Astrocyte of the spinal cord (primary cell): ENCODE results near the gene AOAH.

Experiments
- DNase-seq: peaks from one replicate; pipeline ENCODE4 v3.0.0; 2011; ENCODE audit warnings: low read depth, low spot score
- H3K4me3 ChIP-seq: 2 replicates; pipeline ENCODE4 v1.5.1; 2011; ENCODE audit warnings: low read depth, mild to moderate bottlenecking, low read length, moderate library complexity
- CTCF ChIP-seq: IDR thresholded peaks from 2 replicates; pipeline ENCODE4 v1.5.1; 2012; ENCODE audit warnings: low read depth, mild to moderate bottlenecking, low read length, inconsistent platforms
- in situ Hi-C: cut with HindIII; loops from 2 replicates; pipeline ENCODE4 v1.10.0; 2017; ENCODE audit warnings: low sequenced_read_pairs

AOAH gene

GRCh38 chr7:36625247-36625646, 99.0 kb downstream of the AOAH start:
- no peak for TF ChIP-seq CTCF
- no peak overlapping the region for H3K4me3 ChIP-seq
- no peak for DNase-seq
- in situ Hi-C loops: no loop called here

- TF ChIP-seq CTCF: no peak
- H3K4me3 ChIP-seq: no peak overlapping the region
- in situ Hi-C loops: no loop called here
- DNase-seq: no peak
Observed at GRCh38 chr7:36623247-36623646, 101.0 kb downstream of the AOAH start.

GRCh38 chr7:36621396-36621795, 102.9 kb downstream of the AOAH start:
- H3K4me3 ChIP-seq: no peak overlapping the region
- in situ Hi-C loops: no loop called here
- no peak for DNase-seq
- no peak for TF ChIP-seq CTCF

GRCh38 chr7:36620166-36620708, 104.1 kb downstream of the AOAH start:
- no peak for TF ChIP-seq CTCF
- H3K4me3 ChIP-seq: no peak overlapping the region
- in situ Hi-C loops: no loop called here
- DNase-seq: no peak

- in situ Hi-C loops: no loop called here
- no peak overlapping the region for H3K4me3 ChIP-seq
- TF ChIP-seq CTCF: no peak
- no peak for DNase-seq
Observed at GRCh38 chr7:36617408-36617807, 106.9 kb downstream of the AOAH start.

- no peak for DNase-seq
- TF ChIP-seq CTCF: no peak
- in situ Hi-C loops: no loop called here
- H3K4me3 ChIP-seq: no peak overlapping the region
Observed at GRCh38 chr7:36615852-36616540, 108.3 kb downstream of the AOAH start.

GRCh38 chr7:36614959-36615358, 109.3 kb downstream of the AOAH start:
- TF ChIP-seq CTCF: no peak
- H3K4me3 ChIP-seq: no peak overlapping the region
- no peak for DNase-seq
- in situ Hi-C loops: no loop called here
